NCI-H2029 treated with DMSO at 0.1 percent for 48 hours (cell line): ENCODE data around the gene FBXO8.

Experiments
- DNase-seq: peaks from one replicate; lab custom pipeline; 2025; lab: John Stamatoyannopoulos, UW

FBXO8 gene

GRCh38 chr4:174244441-174244840, 39.0 kb downstream of the FBXO8 start:
- DNase-seq = no peak

GRCh38 chr4:174241162-174241561, 42.3 kb downstream of the FBXO8 start:
- no peak for DNase-seq

GRCh38 chr4:174236359-174236758, 47.1 kb downstream of the FBXO8 start:
- DNase-seq = no peak

DNA sequence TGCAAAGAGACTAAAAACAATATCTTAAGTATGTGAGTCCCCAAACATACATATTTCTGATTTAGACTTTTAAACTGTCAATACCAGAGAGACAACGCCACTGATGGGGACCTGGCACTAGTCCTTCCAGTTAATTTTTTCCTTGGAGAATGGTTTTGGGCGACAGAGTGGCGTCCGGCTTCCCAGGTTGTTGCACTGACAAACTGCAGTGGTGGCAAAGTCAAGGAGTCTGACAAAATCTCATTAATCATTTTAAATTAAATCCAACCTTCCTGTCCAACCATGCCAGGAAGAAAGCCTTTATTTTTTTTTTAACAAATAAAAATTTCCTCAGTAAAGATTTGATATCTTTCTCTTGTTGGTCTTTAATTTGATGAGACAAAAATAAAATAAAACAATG, 52.8 kb downstream of the FBXO8 start:
- DNase-seq = no peak

DNA sequence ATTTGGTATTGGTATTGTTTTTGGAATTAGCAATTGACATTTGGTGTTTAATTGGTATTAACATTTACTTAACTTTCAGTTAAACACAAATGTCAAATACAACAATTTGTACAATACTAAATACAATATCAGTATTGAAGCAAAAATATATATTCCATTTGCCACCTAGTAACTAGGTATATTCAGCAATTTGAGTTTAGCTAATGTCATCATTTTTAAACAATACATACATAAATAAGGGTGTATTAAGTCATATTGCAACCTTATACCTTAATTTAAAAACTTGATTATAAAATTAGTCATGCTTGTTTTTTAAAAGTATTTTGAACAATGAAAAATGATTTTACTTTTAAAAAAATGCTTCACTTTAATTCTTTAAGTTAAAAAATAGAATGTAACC, 53.3 kb downstream of the FBXO8 start:
- DNase-seq = no peak

GRCh38 chr4:174228988-174229387, 54.5 kb downstream of the FBXO8 start:
- no peak for DNase-seq

GRCh38 chr4:174225349-174226049, 58.0 kb downstream of the FBXO8 start:
- no peak for DNase-seq

DNA sequence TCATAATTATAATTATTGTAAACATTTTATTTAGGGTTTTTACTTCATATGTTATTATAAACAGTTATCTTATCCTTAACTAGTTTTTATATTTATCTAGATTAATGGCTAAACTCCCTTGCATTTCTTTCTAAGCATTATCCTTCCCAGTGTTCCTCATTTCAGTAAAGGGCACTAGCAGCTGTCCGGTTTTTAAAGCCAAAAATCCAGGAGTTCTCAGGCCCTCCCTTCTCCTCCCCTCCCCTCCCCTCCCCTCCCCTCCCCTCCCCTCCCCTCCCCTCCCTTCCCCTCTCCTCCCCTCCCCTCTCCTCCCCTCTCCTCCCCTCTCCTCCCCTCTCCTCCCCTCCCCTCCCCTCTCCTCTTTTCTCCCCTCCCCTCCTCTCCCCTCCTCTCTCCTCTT, 58.9 kb downstream of the FBXO8 start:
- DNase-seq = no peak

GRCh38 chr4:174222266-174222872, 61.1 kb downstream of the FBXO8 start:
- no peak for DNase-seq

DNA sequence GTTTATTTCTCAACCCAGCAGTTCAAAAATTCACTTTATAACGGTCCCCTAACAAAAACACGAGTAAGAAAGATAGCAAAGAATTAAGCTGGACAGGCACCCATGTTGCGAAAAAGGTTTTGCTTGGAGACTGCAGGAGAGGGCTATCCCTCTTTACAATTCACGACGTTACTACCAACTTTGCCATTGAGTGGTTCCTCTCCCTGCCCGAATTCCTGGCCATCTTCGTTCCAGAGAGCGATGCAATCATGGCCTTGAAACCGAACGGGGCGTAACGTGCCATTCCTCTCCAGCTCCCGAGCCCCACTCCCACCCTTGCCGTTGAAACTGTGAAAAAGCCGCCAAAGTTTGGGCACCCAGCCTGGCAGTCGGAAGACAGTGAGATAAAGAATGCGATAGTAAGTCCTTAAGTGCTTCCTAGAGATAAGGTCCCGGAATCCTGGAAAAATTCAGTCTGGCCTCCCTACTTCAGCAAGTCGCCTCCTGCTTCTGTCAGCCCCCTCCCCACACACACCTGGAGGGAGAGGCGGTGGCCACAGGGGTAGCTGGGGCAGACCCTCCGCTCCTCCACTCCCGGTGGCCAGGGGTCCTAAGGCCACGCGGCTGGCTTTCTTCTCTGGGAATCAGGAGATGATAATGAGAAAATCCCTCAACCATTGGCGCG, 65.2 kb downstream of the FBXO8 start:
- DNase-seq = no peak

- DNase-seq = no peak
Measured at GRCh38 chr4:174217273-174218126, 66.0 kb downstream of the FBXO8 start.

GRCh38 chr4:174216799-174217272, 66.6 kb downstream of the FBXO8 start:
- no peak for DNase-seq

DNA sequence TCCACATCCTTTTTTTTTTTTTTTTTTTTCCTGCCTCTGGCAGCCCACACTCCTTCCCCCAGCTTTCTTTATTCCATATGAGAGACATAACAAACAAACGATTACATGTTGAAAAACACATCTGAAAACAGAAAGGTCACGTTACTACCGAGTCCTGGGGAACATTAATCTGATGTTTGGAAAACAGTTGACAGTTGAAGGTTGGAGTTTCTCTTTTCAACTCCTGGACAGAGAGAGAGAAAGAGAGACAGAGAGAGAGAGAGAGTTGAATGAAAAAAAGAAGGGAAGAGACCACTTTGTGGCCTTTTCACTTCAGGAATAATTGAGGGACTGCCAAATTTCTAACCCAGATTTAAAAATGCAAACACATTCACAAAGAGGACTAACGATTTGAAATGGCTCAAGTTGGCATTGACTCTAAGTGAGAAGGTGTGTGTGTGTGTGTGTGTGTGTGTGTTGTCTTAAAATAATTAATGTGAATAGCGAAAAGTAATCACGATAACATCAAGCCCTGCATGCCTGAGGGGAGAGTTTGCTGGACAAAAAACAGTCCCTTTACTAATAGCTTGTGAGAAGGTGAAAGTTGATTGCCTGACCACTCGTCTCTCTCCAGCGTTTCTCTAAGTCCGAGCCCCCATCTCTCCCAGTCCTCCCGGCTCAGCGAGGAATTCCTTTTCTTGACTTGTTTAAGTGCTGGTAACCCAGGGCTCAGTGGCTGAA, 67.3 kb downstream of the FBXO8 start:
- no peak for DNase-seq

GRCh38 chr4:174215057-174215456, 68.4 kb downstream of the FBXO8 start:
- no peak for DNase-seq

DNA sequence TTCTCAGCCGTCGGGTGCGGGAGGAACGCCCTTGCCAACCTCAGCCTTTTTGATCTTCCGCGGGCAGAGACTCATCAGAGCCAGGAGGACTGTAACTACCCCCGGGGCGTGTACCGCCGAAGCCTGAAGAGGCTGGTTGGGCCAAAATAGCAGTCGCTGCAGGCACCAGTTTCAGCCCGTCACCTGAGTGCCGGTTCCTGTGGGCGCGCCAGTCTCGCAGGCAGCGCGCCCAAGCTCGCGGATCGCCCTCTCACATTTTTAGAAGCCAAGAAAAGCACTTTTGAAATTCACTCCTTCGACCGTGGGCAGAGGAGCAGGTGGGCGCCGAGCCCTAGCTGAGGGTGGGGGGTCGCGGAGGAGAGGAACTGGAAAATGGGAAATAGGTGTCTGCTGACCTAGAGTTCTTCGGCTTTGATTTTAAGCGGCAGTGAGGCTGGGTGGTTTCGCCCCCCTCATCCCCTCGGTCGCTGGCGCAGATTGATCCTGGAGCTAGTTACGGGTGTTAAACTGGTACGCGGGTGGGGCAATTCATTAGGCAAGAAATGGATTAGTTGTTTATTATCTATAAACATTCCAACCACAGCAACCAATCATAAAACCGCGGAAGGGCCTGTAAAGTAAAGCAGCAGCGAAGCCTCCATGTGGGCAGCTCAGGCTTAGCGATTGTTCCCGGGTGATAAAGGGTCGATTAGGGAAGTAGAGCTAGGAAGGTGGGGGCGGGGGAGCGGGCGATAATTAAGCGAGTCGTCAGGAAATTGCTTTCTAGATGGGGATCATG, 69.2 kb downstream of the FBXO8 start:
- no peak for DNase-seq

- no peak for DNase-seq
Measured at GRCh38 chr4:174213731-174214100, 69.8 kb downstream of the FBXO8 start.

- DNase-seq = no peak
Measured at GRCh38 chr4:174212061-174212460, 71.4 kb downstream of the FBXO8 start.

DNA sequence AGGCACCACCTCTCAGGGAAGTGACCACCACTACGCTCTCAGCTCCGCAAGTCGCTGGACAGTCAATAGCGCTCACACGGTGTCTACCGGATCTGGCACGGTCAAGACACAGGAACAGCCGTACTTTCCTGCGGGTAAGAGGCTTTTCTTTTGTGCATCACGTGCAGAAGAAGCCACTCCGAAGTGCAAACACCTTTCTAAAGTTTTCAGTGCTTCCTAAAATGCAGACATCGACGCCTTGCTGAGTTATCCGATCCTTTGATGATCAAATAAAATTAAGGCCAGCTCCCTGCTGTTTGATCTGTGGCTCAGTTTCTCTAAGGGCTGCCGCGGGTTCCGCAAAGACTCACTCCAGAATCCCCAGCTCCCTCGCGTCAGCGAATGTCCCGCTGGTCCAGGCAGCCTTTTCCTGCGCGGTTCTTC, 71.8 kb downstream of the FBXO8 start:
- DNase-seq = no peak

DNA sequence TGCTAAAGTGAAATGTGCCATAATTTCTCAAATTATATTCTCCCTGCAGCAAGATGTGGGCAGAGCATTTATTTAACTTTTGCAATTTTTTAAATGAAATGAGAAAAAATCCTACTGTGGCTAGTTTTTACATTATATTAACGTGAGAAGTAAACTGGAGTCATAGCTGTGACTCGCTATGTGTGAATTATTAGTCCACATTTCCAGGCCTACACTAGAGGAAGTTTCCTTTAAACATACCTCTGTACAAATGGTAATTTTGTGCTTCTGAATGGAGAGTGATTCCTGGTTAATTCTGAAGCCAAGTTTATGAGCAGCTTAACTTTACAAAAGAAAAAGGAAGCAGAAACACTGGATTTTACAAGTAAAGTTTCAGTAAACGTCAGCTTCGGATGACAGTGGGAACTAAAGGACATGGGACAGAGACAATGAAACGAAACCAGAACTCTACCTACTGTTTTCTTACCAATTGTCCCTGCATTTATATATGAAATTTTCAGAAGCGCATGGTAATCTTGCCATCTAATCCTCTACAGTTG, 72.4 kb downstream of the FBXO8 start:
- no peak for DNase-seq

DNA sequence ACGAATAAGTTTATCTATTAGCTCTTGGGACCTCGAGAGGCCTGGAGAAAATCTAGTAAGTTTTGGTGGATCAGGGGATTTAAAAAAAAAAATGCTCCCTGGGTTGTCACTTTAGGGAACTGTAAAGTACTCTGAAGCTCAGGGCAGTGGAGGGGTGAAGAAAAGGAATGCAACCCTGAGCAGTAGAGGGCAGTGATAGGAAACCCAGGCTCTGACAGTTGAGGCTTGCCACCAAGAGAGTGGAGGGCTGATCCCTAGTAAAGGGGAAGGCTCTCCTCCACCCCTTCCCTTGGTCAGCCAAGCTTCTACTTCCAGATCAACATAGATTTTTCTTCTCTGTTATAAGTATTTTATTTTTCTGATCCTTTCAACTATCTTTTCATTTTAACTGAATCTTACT, 73.1 kb downstream of the FBXO8 start:
- no peak for DNase-seq

GRCh38 chr4:174209341-174209740, 74.1 kb downstream of the FBXO8 start:
- no peak for DNase-seq
